Measurements from ENCODE around the gene VPREB3.

VPREB3 gene

DNA sequence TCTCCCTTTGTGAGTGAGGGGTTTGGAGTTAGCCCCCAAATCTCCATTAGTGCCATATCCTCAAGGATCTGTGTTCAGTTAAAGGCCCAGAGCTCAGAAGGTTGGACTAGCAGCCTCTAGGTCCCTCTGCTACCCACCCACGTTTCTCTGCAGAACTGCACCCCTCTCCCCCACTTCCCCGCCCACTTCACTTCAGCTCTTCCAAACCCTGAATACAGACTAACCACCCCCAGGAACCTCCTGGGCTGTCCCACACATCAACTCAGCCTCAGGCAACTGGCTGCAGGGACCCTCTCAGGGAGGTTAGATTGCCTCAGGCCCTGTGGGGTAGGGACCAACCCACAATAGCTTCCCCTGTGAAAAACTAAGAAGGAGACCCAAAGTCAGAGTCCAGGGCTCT is 840 bp downstream of the VPREB3 start:
- H3K4me3 ChIP-seq (ENCODE audit: low read depth, low read length), result no peak overlapping the region
- H2BK120ac ChIP-seq (ENCODE audit: insufficient read depth, low read length, poor library complexity), result no peak overlapping the region
- H3K36me3 ChIP-seq (ENCODE audit: control insufficient read depth in 1 of 2, insufficient read depth in 2 of 2, low read length in 2 of 2), result no peaks in the 10 kb centered on the region
- peaks cover 2 to 7% of the 10 kb centered on the region in 2 experiments for H3K4me1 ChIP-seq (ENCODE audit: control insufficient read depth in 1 of 2, insufficient read depth in 2 of 2, low read length in 2 of 2)
- no peak overlapping the region for H2BK5ac ChIP-seq (ENCODE audit: low read depth, low read length, poor library complexity)
- no peak overlapping the region for H3K23ac ChIP-seq (ENCODE audit: low read length)
- DNase-seq, result no peak
- H2BK12ac ChIP-seq (ENCODE audit: low read length), result no peak overlapping the region
- H3K18ac ChIP-seq (ENCODE audit: low read length), result no peak overlapping the region
- no peak overlapping the region for H4K12ac ChIP-seq (ENCODE audit: low read depth, low read length)
- no peak overlapping the region for H3K4me2 ChIP-seq (ENCODE audit: low read length)
- no peak overlapping the region for H4K8ac ChIP-seq (ENCODE audit: low read depth, low read length)
- H3K27ac ChIP-seq (ENCODE audit: low read depth, low read length), result no peak overlapping the region
- peaks cover 6% of the 10 kb centered on the region for H3K79me2 ChIP-seq (ENCODE audit: control insufficient read depth, insufficient read depth, low read length, poor library complexity)
- H3K79me1 ChIP-seq (ENCODE audit: low read length), result peaks cover 11% of the 10 kb centered on the region
- no CpG with 5 or more reads among the region's 2 CpGs for WGBS (ENCODE audit: extremely low coverage, insufficient coverage, insufficient read length)
- no peak overlapping the region for H4K91ac ChIP-seq (ENCODE audit: low read depth, low read length)
- H3K4ac ChIP-seq (ENCODE audit: low read depth, low read length), result no peak overlapping the region
- no peak overlapping the region for H2AFZ ChIP-seq (ENCODE audit: insufficient read depth, low read length, poor library complexity)
- no peaks in the 10 kb centered on the region for H3K27me3 ChIP-seq (ENCODE audit: insufficient read depth, low read length)
- no peak overlapping the region for H2AK5ac ChIP-seq (ENCODE audit: low read length)
- peaks cover 3% of the 10 kb centered on the region for H3K9me3 ChIP-seq (ENCODE audit: insufficient read depth, low read depth, low read length)
- H3K14ac ChIP-seq (ENCODE audit: low read length), result no peak overlapping the region
- no peak overlapping the region for H3K9ac ChIP-seq (ENCODE audit: low read length)

DNA sequence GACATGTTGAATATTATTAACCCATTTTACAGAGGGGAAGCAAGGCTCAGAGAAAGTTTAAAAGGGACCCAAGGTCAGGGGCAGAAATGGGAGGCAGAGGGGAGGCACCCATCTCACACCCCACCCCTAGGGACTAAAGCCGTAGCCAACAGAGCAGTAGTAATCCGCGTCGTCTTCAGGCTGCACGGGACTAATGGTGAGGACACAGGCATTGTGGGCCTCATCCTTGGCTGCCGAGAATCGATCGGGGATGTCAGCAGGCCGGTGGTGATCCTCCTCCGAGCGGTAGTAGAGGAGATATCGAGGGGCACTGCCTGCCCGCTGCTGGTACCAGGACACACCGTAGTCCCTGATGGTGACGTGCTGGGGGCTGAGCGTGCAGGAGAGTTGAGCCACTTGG is 1.5 kb downstream of the VPREB3 start:
- H3K9ac ChIP-seq (ENCODE audit: low read length), result peak overlapping the region; percentile 5
- H3K4ac ChIP-seq (ENCODE audit: low read depth, low read length), result no peak overlapping the region
- no peak overlapping the region for H4K8ac ChIP-seq (ENCODE audit: low read depth, low read length)
- H3K4me1 ChIP-seq (ENCODE audit: control insufficient read depth in 1 of 2, insufficient read depth in 2 of 2, low read length in 2 of 2), result peaks cover 2 to 7% of the 10 kb centered on the region in 2 experiments
- no peak overlapping the region for H2AFZ ChIP-seq (ENCODE audit: insufficient read depth, low read length, poor library complexity)
- H3K79me2 ChIP-seq (ENCODE audit: control insufficient read depth, insufficient read depth, low read length, poor library complexity), result peaks cover 6% of the 10 kb centered on the region
- no peak overlapping the region for H3K27ac ChIP-seq (ENCODE audit: low read depth, low read length)
- DNase-seq, result no peak
- H3K18ac ChIP-seq (ENCODE audit: low read length), result no peak overlapping the region
- no peaks in the 10 kb centered on the region for H3K36me3 ChIP-seq (ENCODE audit: control insufficient read depth in 1 of 2, insufficient read depth in 2 of 2, low read length in 2 of 2)
- H3K79me1 ChIP-seq (ENCODE audit: low read length), result peaks cover 11% of the 10 kb centered on the region
- H4K12ac ChIP-seq (ENCODE audit: low read depth, low read length), result no peak overlapping the region
- no peaks in the 10 kb centered on the region for H3K27me3 ChIP-seq (ENCODE audit: insufficient read depth, low read length)
- no peak overlapping the region for H4K91ac ChIP-seq (ENCODE audit: low read depth, low read length)
- H2BK12ac ChIP-seq (ENCODE audit: low read length), result no peak overlapping the region
- H2BK5ac ChIP-seq (ENCODE audit: low read depth, low read length, poor library complexity), result no peak overlapping the region
- H3K4me3 ChIP-seq (ENCODE audit: low read depth, low read length), result peak overlapping the region; percentile 18
- no peak overlapping the region for H2AK5ac ChIP-seq (ENCODE audit: low read length)
- H2BK120ac ChIP-seq (ENCODE audit: insufficient read depth, low read length, poor library complexity), result no peak overlapping the region
- no CpG with 5 or more reads among the region's 16 CpGs for WGBS (ENCODE audit: extremely low coverage, insufficient coverage, insufficient read length)
- no peak overlapping the region for H3K23ac ChIP-seq (ENCODE audit: low read length)
- H3K9me3 ChIP-seq (ENCODE audit: insufficient read depth, low read depth, low read length), result peaks cover 3% of the 10 kb centered on the region
- H3K4me2 ChIP-seq (ENCODE audit: low read length), result no peak overlapping the region
- H3K14ac ChIP-seq (ENCODE audit: low read length), result no peak overlapping the region

DNA sequence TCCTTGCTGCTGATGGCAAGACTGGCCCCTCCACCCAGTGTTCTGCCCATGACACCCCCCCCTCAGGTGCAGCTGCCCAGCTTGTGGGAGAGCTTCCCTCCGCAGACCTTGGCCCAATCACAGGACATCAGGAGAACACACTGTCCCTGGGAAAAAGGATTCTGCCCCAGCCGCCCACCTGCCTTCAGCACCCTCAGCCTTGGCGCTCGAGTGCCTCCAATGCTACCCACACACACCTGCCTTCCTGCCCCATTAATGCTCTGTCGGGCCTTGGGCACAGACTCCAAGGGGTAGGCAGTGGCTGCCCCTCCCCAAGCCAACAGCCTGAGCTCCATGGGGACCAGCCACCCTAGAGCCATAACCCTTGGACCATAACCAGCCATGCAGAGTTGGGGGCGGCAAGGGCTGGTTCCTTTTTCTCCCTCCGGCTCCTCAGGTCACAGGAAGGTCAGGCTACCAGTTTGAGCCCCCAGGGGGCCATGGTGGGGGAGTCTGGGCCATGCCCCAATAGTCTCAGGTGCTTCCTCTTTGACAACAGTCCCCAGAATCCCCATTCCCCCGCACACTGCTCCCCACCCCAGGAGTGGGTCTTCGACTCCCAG is 2.0 kb downstream of the VPREB3 start:
- H3K4me3 ChIP-seq (ENCODE audit: low read depth, low read length), result peak overlapping the region; percentile 44
- whole genome bisulfite sequencing (ENCODE audit: extremely low coverage, insufficient coverage, insufficient read length), result no CpG with 5 or more reads among the region's 9 CpGs
- no peak overlapping the region for H2AFZ ChIP-seq (ENCODE audit: insufficient read depth, low read length, poor library complexity)
- H3K79me2 ChIP-seq (ENCODE audit: control insufficient read depth, insufficient read depth, low read length, poor library complexity), result peaks cover 6% of the 10 kb centered on the region
- no peak overlapping the region for H4K91ac ChIP-seq (ENCODE audit: low read depth, low read length)
- H3K4me1 ChIP-seq (ENCODE audit: control insufficient read depth in 1 of 2, insufficient read depth in 2 of 2, low read length in 2 of 2), result peaks cover 2 to 7% of the 10 kb centered on the region in 2 experiments
- H3K4me2 ChIP-seq (ENCODE audit: low read length), result no peak overlapping the region
- H2AK5ac ChIP-seq (ENCODE audit: low read length), result no peak overlapping the region
- no peak overlapping the region for H3K27ac ChIP-seq (ENCODE audit: low read depth, low read length)
- no peaks in the 10 kb centered on the region for H3K27me3 ChIP-seq (ENCODE audit: insufficient read depth, low read length)
- no peak overlapping the region for H3K14ac ChIP-seq (ENCODE audit: low read length)
- no peak overlapping the region for H2BK12ac ChIP-seq (ENCODE audit: low read length)
- H4K12ac ChIP-seq (ENCODE audit: low read depth, low read length), result no peak overlapping the region
- H2BK120ac ChIP-seq (ENCODE audit: insufficient read depth, low read length, poor library complexity), result no peak overlapping the region
- H3K36me3 ChIP-seq (ENCODE audit: control insufficient read depth in 1 of 2, insufficient read depth in 2 of 2, low read length in 2 of 2), result no peaks in the 10 kb centered on the region
- H2BK5ac ChIP-seq (ENCODE audit: low read depth, low read length, poor library complexity), result no peak overlapping the region
- no peak for DNase-seq
- no peak overlapping the region for H3K18ac ChIP-seq (ENCODE audit: low read length)
- peaks cover 3% of the 10 kb centered on the region for H3K9me3 ChIP-seq (ENCODE audit: insufficient read depth, low read depth, low read length)
- H4K8ac ChIP-seq (ENCODE audit: low read depth, low read length), result no peak overlapping the region
- H3K4ac ChIP-seq (ENCODE audit: low read depth, low read length), result no peak overlapping the region
- H3K79me1 ChIP-seq (ENCODE audit: low read length), result peaks cover 11% of the 10 kb centered on the region
- H3K9ac ChIP-seq (ENCODE audit: low read length), result peak overlapping the region; percentile 42
- H3K23ac ChIP-seq (ENCODE audit: low read length), result no peak overlapping the region

DNA sequence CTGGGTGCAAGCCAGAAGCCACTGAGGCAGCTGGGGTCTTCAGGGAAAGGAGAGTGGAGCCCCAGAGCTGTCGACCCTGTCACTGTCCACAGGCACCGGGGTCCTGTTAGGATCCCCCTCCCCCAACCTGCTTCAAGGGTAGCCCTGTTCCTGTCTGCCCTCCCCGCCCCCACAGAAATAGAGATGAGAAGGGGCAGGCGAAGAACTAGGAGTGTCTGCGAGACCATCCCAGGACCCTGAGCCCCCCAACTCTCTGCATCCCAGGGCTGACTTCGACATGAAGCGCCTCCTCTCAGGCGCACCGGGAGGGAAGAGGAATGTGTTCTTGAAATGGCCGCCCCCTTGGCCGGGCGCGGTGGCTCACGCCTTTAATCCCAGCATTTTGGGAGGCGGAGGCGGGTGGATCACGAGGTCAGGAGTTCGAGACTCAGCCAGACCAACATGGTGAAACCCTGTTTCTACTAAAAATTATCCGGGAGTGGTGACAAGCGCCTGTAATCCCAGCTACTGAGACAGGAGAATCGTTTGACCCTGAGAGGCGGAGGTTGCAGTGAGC is 2.7 kb downstream of the VPREB3 start:
- Histone ChIP-seq H3K18ac (ENCODE audit: low read length) (peak overlapping the region; percentile 98), H2BK12ac (ENCODE audit: low read length) (peak overlapping the region; percentile 6), H3K9ac (ENCODE audit: low read length) (peak overlapping the region; percentile 98), H2AK5ac (ENCODE audit: low read length) (peak overlapping the region; percentile 4), H3K79me1 (ENCODE audit: low read length) (peaks cover 11% of the 10 kb centered on the region), H3K4ac (ENCODE audit: low read depth, low read length) (peak overlapping the region; percentile 41), H2AFZ (ENCODE audit: insufficient read depth, low read length, poor library complexity) (peak overlapping the region; percentile 95), H3K27ac (ENCODE audit: low read depth, low read length) (peak overlapping the region; percentile 87), H3K9me3 (ENCODE audit: insufficient read depth, low read depth, low read length) (peaks cover 2% of the 10 kb centered on the region), H3K4me3 (ENCODE audit: low read depth, low read length) (peak overlapping the region; percentile 92), H3K23ac (ENCODE audit: low read length) (no peak overlapping the region), H2BK120ac (ENCODE audit: insufficient read depth, low read length, poor library complexity) (peak overlapping the region; percentile 81), H3K36me3 (ENCODE audit: control insufficient read depth in 1 of 2, insufficient read depth in 2 of 2, low read length in 2 of 2) (no peaks in the 10 kb centered on the region), H3K4me1 (ENCODE audit: control insufficient read depth in 1 of 2, insufficient read depth in 2 of 2, low read length in 2 of 2) (peaks cover 2 to 7% of the 10 kb centered on the region in 2 experiments), H3K27me3 (ENCODE audit: insufficient read depth, low read length) (no peaks in the 10 kb centered on the region), H3K14ac (ENCODE audit: low read length) (peak overlapping the region; percentile 99), H4K91ac (ENCODE audit: low read depth, low read length) (peak overlapping the region; percentile 88), H4K8ac (ENCODE audit: low read depth, low read length) (peak overlapping the region; percentile 97), H3K79me2 (ENCODE audit: control insufficient read depth, insufficient read depth, low read length, poor library complexity) (peaks cover 6% of the 10 kb centered on the region), H4K12ac (ENCODE audit: low read depth, low read length) (peak overlapping the region; percentile 99), H3K4me2 (ENCODE audit: low read length) (peak overlapping the region; percentile 99), H2BK5ac (ENCODE audit: low read depth, low read length, poor library complexity) (peak overlapping the region; percentile 81)
- no CpG with 5 or more reads among the region's 22 CpGs for WGBS (ENCODE audit: extremely low coverage, insufficient coverage, insufficient read length)
- DNase-seq, result peak in 1 of 2 donors; percentile 35
